ENCODE results near the gene GCK.
"Not testable (repeated sequence)": the region's sequence is repeated elsewhere in the genome, so short reads cannot be mapped to it uniquely, and the experiment has no call there.

Gene GCK

GRCh38 chr7:44138698-44139097, 50.5 kb downstream of the GCK start:
- Histone ChIP-seq H3K27me3 (ENCODE audit: control insufficient read depth, insufficient read depth, low read length) (no peaks in the 10 kb centered on the region), H3K36me3 (ENCODE audit: control insufficient read depth, insufficient read depth, low read length) (no peaks in the 10 kb centered on the region), H3K4me3 (ENCODE audit: low read length) (no peak overlapping the region), H3K4me1 (ENCODE audit: control insufficient read depth, insufficient read depth, low read length) (no peaks in the 10 kb centered on the region), H3K9ac (ENCODE audit: low read length) (no peak overlapping the region), H3K9me3 (ENCODE audit: control insufficient read depth, low read length) (no peaks in the 10 kb centered on the region)

- H3K9me3 ChIP-seq (ENCODE audit: control insufficient read depth, low read length): no peaks in the 10 kb centered on the region
- H3K36me3 ChIP-seq (ENCODE audit: control insufficient read depth, insufficient read depth, low read length): no peaks in the 10 kb centered on the region
- H3K27me3 ChIP-seq (ENCODE audit: control insufficient read depth, insufficient read depth, low read length): no peaks in the 10 kb centered on the region
- H3K4me3 ChIP-seq (ENCODE audit: low read length): no peak overlapping the region
- H3K4me1 ChIP-seq (ENCODE audit: control insufficient read depth, insufficient read depth, low read length): no peaks in the 10 kb centered on the region
- H3K9ac ChIP-seq (ENCODE audit: low read length): no peak overlapping the region
Measured at GRCh38 chr7:44136731-44137130, 52.5 kb downstream of the GCK start.

- Histone ChIP-seq H3K4me1 (ENCODE audit: control insufficient read depth, insufficient read depth, low read length) (no peaks in the 10 kb centered on the region), H3K9me3 (ENCODE audit: control insufficient read depth, low read length) (no peaks in the 10 kb centered on the region), H3K9ac (ENCODE audit: low read length) (no peak overlapping the region), H3K4me3 (ENCODE audit: low read length) (no peak overlapping the region), H3K27me3 (ENCODE audit: control insufficient read depth, insufficient read depth, low read length) (no peaks in the 10 kb centered on the region), H3K36me3 (ENCODE audit: control insufficient read depth, insufficient read depth, low read length) (no peaks in the 10 kb centered on the region)
Measured at GRCh38 chr7:44134943-44135628, 54.2 kb downstream of the GCK start.

GRCh38 chr7:44133295-44133694, 55.9 kb downstream of the GCK start:
- H3K9me3 ChIP-seq (ENCODE audit: control insufficient read depth, low read length): no peaks in the 10 kb centered on the region
- no peaks in the 10 kb centered on the region for H3K4me1 ChIP-seq (ENCODE audit: control insufficient read depth, insufficient read depth, low read length)
- H3K27me3 ChIP-seq (ENCODE audit: control insufficient read depth, insufficient read depth, low read length): no peaks in the 10 kb centered on the region
- H3K4me3 ChIP-seq (ENCODE audit: low read length): no peak overlapping the region
- no peaks in the 10 kb centered on the region for H3K36me3 ChIP-seq (ENCODE audit: control insufficient read depth, insufficient read depth, low read length)
- H3K9ac ChIP-seq (ENCODE audit: low read length): no peak overlapping the region

GRCh38 chr7:44132039-44132438, 57.2 kb downstream of the GCK start:
- Histone ChIP-seq H3K36me3 (ENCODE audit: control insufficient read depth, insufficient read depth, low read length) (no peaks in the 10 kb centered on the region), H3K4me1 (ENCODE audit: control insufficient read depth, insufficient read depth, low read length) (no peaks in the 10 kb centered on the region), H3K4me3 (ENCODE audit: low read length) (no peak overlapping the region), H3K9me3 (ENCODE audit: control insufficient read depth, low read length) (no peaks in the 10 kb centered on the region), H3K9ac (ENCODE audit: low read length) (no peak overlapping the region), H3K27me3 (ENCODE audit: control insufficient read depth, insufficient read depth, low read length) (no peaks in the 10 kb centered on the region)

GRCh38 chr7:44131173-44132029, 57.8 kb downstream of the GCK start:
- Histone ChIP-seq H3K9me3 (ENCODE audit: control insufficient read depth, low read length) (no peaks in the 10 kb centered on the region), H3K4me1 (ENCODE audit: control insufficient read depth, insufficient read depth, low read length) (no peaks in the 10 kb centered on the region), H3K9ac (ENCODE audit: low read length) (no peak overlapping the region)

GRCh38 chr7:44128721-44129582, 60.3 kb downstream of the GCK start:
- Histone ChIP-seq H3K9ac (ENCODE audit: low read length) (no peak overlapping the region), H3K4me1 (ENCODE audit: control insufficient read depth, insufficient read depth, low read length) (no peaks in the 10 kb centered on the region), H3K27me3 (ENCODE audit: control insufficient read depth, insufficient read depth, low read length) (no peaks in the 10 kb centered on the region), H3K36me3 (ENCODE audit: control insufficient read depth, insufficient read depth, low read length) (no peaks in the 10 kb centered on the region), H3K4me3 (ENCODE audit: low read length) (no peak overlapping the region), H3K9me3 (ENCODE audit: control insufficient read depth, low read length) (no peaks in the 10 kb centered on the region)

More at GRCh38 chr7:44131173-44132029, 57.8 kb downstream of the GCK start:
- Histone ChIP-seq H3K4me3 (ENCODE audit: low read length) (no peak overlapping the region), H3K36me3 (ENCODE audit: control insufficient read depth, insufficient read depth, low read length) (no peaks in the 10 kb centered on the region), H3K27me3 (ENCODE audit: control insufficient read depth, insufficient read depth, low read length) (no peaks in the 10 kb centered on the region)

- Histone ChIP-seq H3K27me3 (ENCODE audit: control insufficient read depth, insufficient read depth, low read length) (no peaks in the 10 kb centered on the region), H3K9ac (ENCODE audit: low read length) (no peak overlapping the region), H3K9me3 (ENCODE audit: control insufficient read depth, low read length) (no peaks in the 10 kb centered on the region), H3K36me3 (ENCODE audit: control insufficient read depth, insufficient read depth, low read length) (no peaks in the 10 kb centered on the region), H3K4me3 (ENCODE audit: low read length) (no peak overlapping the region), H3K4me1 (ENCODE audit: control insufficient read depth, insufficient read depth, low read length) (peaks cover 10% of the 10 kb centered on the region)
Measured at GRCh38 chr7:44127161-44127560, 62.1 kb downstream of the GCK start.

GRCh38 chr7:44126574-44126973, 62.7 kb downstream of the GCK start:
- not testable (repeated sequence) for H3K9ac ChIP-seq (ENCODE audit: low read length); H3K36me3 ChIP-seq (ENCODE audit: control insufficient read depth, insufficient read depth, low read length); H3K27me3 ChIP-seq (ENCODE audit: control insufficient read depth, insufficient read depth, low read length); H3K9me3 ChIP-seq (ENCODE audit: control insufficient read depth, low read length); H3K4me3 ChIP-seq (ENCODE audit: low read length)
- H3K4me1 ChIP-seq (ENCODE audit: control insufficient read depth, insufficient read depth, low read length): peaks cover 15% of the 10 kb centered on the region

- no peak overlapping the region for H3K9ac ChIP-seq (ENCODE audit: low read length)
- H3K27me3 ChIP-seq (ENCODE audit: control insufficient read depth, insufficient read depth, low read length): no peaks in the 10 kb centered on the region
- no peaks in the 10 kb centered on the region for H3K36me3 ChIP-seq (ENCODE audit: control insufficient read depth, insufficient read depth, low read length)
- no peak overlapping the region for H3K4me3 ChIP-seq (ENCODE audit: low read length)
- no peaks in the 10 kb centered on the region for H3K9me3 ChIP-seq (ENCODE audit: control insufficient read depth, low read length)
- peaks cover 20% of the 10 kb centered on the region for H3K4me1 ChIP-seq (ENCODE audit: control insufficient read depth, insufficient read depth, low read length)
Measured at GRCh38 chr7:44124822-44125202, 64.4 kb downstream of the GCK start.

GRCh38 chr7:44123190-44124003, 65.8 kb downstream of the GCK start, which contains the start of gene POLD2:
Gene POLD2, minus strand, starts transcription at chr7:44123548. Its CDS starts 1,495 bp downstream, at chr7:44122053.
- no peaks in the 10 kb centered on the region for H3K9me3 ChIP-seq (ENCODE audit: control insufficient read depth, low read length)
- H3K27me3 ChIP-seq (ENCODE audit: control insufficient read depth, insufficient read depth, low read length): no peaks in the 10 kb centered on the region
- peaks cover 20% of the 10 kb centered on the region for H3K4me1 ChIP-seq (ENCODE audit: control insufficient read depth, insufficient read depth, low read length)
- peak within 1 kb of the TSS; percentile 66 for H3K4me3 ChIP-seq (ENCODE audit: low read length)
- no peaks in the 10 kb centered on the region for H3K36me3 ChIP-seq (ENCODE audit: control insufficient read depth, insufficient read depth, low read length)
- peak within 1 kb of the TSS; percentile 67 for H3K9ac ChIP-seq (ENCODE audit: low read length)

Measured in mucosa of stomach (tissue), 1 donor.